PC-3 (cell line): ENCODE results near the gene APOO. TPM values are rescaled to one million over a fixed set of nuclear protein-coding genes. Genes with fewer than 3 reads are reported as not detected.
"Not testable (repeated sequence)": the region's sequence is repeated elsewhere in the genome, so short reads cannot be mapped to it uniquely, and the experiment has no call there.

Experiments used
- ATAC-seq: fragments of 200-7000 bp; cut with Tn5 transposase; 2 replicates; pipeline ENCODE4 v1.9.1; 2020; ENCODE audit warnings: mild to moderate bottlenecking, moderate library complexity
- BruUV-seq: library from RNA; stranded (reverse); fragments of 400-500 nt; replicated peaks from 2 replicates; lab custom pipeline; 2021; lab: Mats Ljungman, UMichigan
- CTCF ChIA-PET: fragments of 300-600 bp; sonication (Branson Sonifier 250); formaldehyde crosslinking; loops from one replicate; lab custom pipeline; 2022; ENCODE audit warnings: antibody characterized with exemption; lab: Charles Lee
- POLR2A ChIA-PET: fragments of 300-600 bp; sonication (Branson Sonifier 250); formaldehyde crosslinking; loops from one replicate; lab custom pipeline; 2022; ENCODE audit warnings: antibody characterized with exemption; ENCODE audit not compliant: unreplicated experiment; lab: Charles Lee
- DNase-seq: peaks from one replicate; pipeline ENCODE4 v3.0.0-alpha.2; 2015
- H2AFZ ChIP-seq: fragments of 300-600 bp; sonication (generic); 2 replicates; pipeline ENCODE4 v1.6.0; 2016; ENCODE audit warnings: antibody characterized with exemption, low read length
- H3F3A ChIP-seq: fragments of 300-600 bp; sonication (generic); one replicate; pipeline ENCODE4 v1.6.0; 2017; ENCODE audit warnings: antibody characterized with exemption, low read length, control low read depth, mild to moderate bottlenecking; ENCODE audit not compliant: unreplicated experiment
- H3K27ac ChIP-seq: fragments of 300-600 bp; sonication (generic); 2 replicates; pipeline ENCODE4 v1.5.1; 2016; ENCODE audit warnings: mild to moderate bottlenecking, low read length
- H3K27me3 ChIP-seq: fragments of 300-600 bp; sonication (generic); 2 replicates; pipeline ENCODE4 v1.6.1; 2016; ENCODE audit warnings: low read length, mixed read lengths
- H3K36me3 ChIP-seq: fragments of 300-600 bp; sonication (generic); 2 replicates; pipeline ENCODE4 v1.6.1; 2016; ENCODE audit warnings: low read depth, mixed run types, low read length, mixed read lengths
- H3K4me1 ChIP-seq: fragments of 300-600 bp; sonication (generic); 2 replicates; pipeline ENCODE4 v1.5.1; 2016; ENCODE audit warnings: low read length; ENCODE audit not compliant: insufficient read depth
- H3K4me2 ChIP-seq: fragments of 300-600 bp; sonication (generic); 2 replicates; pipeline ENCODE4 v1.6.0; 2016; ENCODE audit warnings: low read length
- H3K4me3 ChIP-seq: fragments of 300-600 bp; sonication (generic); 2 replicates; pipeline ENCODE4 v1.5.1; 2016; ENCODE audit warnings: mild to moderate bottlenecking, low read length, mixed read lengths
- H3K79me2 ChIP-seq: fragments of 300-600 bp; sonication (generic); 2 replicates; pipeline ENCODE4 v1.6.1; 2017; ENCODE audit warnings: low read length, mixed read lengths
- H3K9ac ChIP-seq: fragments of 300-600 bp; sonication (generic); 2 replicates; pipeline ENCODE4 v1.6.0; 2016; ENCODE audit warnings: mild to moderate bottlenecking, low read length
- H3K9me2 ChIP-seq: fragments of 300-600 bp; sonication (generic); replicated peaks from 2 replicates; pipeline ENCODE4 v1.6.1; 2016; ENCODE audit warnings: mixed run types, low read length, mixed read lengths
- H3K9me3 ChIP-seq: fragments of 300-600 bp; sonication (generic); 2 replicates; pipeline ENCODE4 v1.6.1; 2016; ENCODE audit warnings: low read length, mixed read lengths
- H4K20me1 ChIP-seq: fragments of 300-600 bp; sonication (generic); 2 replicates; pipeline ENCODE4 v1.6.1; 2016; ENCODE audit warnings: low read length, mixed read lengths
- CTCF ChIP-seq: fragments of 300-600 bp; sonication (generic); conservative IDR thresholded peaks from 2 replicates; pipeline ENCODE4 v1.5.1; 2017; ENCODE audit warnings: antibody characterized with exemption, low read depth, mild to moderate bottlenecking, low read length
- EZH2 ChIP-seq: fragments of 300-600 bp; sonication (generic); IDR thresholded peaks from one replicate; pipeline ENCODE4 v1.6.1; 2017; ENCODE audit warnings: antibody characterized with exemption, mild to moderate bottlenecking, low read length; ENCODE audit not compliant: unreplicated experiment
- EZH2phosphoT487 ChIP-seq: fragments of 300-600 bp; sonication (generic); IDR thresholded peaks from 2 replicates; pipeline ENCODE4 v1.6.1; 2018; ENCODE audit warnings: mild to moderate bottlenecking, antibody characterized with exemption, low read length, borderline replicate concordance
- intact Hi-C: fragments of 100-400 bp; cut with micrococcal nuclease; formaldehyde crosslinking; loops from 2 replicates; pipeline ENCODE4 v1.9.0; 2023
- total RNA-seq: library from RNA; depleted of rRNA; stranded (reverse); fragments of >200 nt; gene quantifications from 2 replicates; pipeline ENCODE4 v1.2.3, GENCODE V29; 2014

Gene APOO
- total RNA-seq, 1 experiment from 2014 or later = 34.0 TPM

- H3K9me3 ChIP-seq = no peaks in the 10 kb centered on the region
- no peaks in the 10 kb centered on the region for H3K79me2 ChIP-seq
- no peaks in the 10 kb centered on the region for H3K27me3 ChIP-seq
- no peak overlapping the region for H3K4me3 ChIP-seq
- no peak overlapping the region for H3K4me2 ChIP-seq
- H3K36me3 ChIP-seq = no peaks in the 10 kb centered on the region; the same call in 1 of the 2 replicates
- no peak overlapping the region for H3K9ac ChIP-seq
- no peaks in the 10 kb centered on the region for H3F3A ChIP-seq
- intact Hi-C loops = no loop called here
- no peaks in the 10 kb centered on the region for H3K9me2 ChIP-seq
- no TSS peak for BruUV-seq
- CTCF ChIA-PET = no interaction called here
- no peak for DNase-seq
- TF ChIP-seq EZH2phosphoT487 (no peak), EZH2 (no peak), CTCF (no peak)
- no peaks in the 10 kb centered on the region for H4K20me1 ChIP-seq
- POLR2A ChIA-PET = no interaction called here
- no peak for ATAC-seq
- H3K4me1 ChIP-seq = no peaks in the 10 kb centered on the region
- H3K27ac ChIP-seq = no peak overlapping the region
- H2AFZ ChIP-seq = no peak overlapping the region
These were observed 37.7 kb downstream of the APOO start for GRCh38 chrX:23870041-23870440.

- ATAC-seq = no peak
- no peaks in the 10 kb centered on the region for H3K4me1 ChIP-seq
- intact Hi-C loops = no loop called here
- BruUV-seq = no TSS peak
- CTCF ChIA-PET = no interaction called here
- no peaks in the 10 kb centered on the region; the same call in 1 of the 2 replicates for H3K36me3 ChIP-seq
- H4K20me1 ChIP-seq = no peaks in the 10 kb centered on the region
- no peaks in the 10 kb centered on the region for H3K27me3 ChIP-seq
- H3K27ac ChIP-seq = no peak overlapping the region
- H3F3A ChIP-seq = no peaks in the 10 kb centered on the region
- H3K9me2 ChIP-seq = no peaks in the 10 kb centered on the region
- no peak overlapping the region for H3K4me3 ChIP-seq
- H2AFZ ChIP-seq = no peak overlapping the region
- H3K79me2 ChIP-seq = no peaks in the 10 kb centered on the region
- H3K9ac ChIP-seq = no peak overlapping the region
- H3K4me2 ChIP-seq = no peak overlapping the region
- POLR2A ChIA-PET = no interaction called here
- no peaks in the 10 kb centered on the region for H3K9me3 ChIP-seq
- no peak for TF ChIP-seq EZH2phosphoT487
- TF ChIP-seq EZH2 = no peak
- TF ChIP-seq CTCF = no peak
- DNase-seq = no peak
These were observed 42.9 kb downstream of the APOO start for GRCh38 chrX:23864742-23865326.

- H3K9me3 ChIP-seq, H3K4me3 ChIP-seq, H4K20me1 ChIP-seq, intact Hi-C loops, ATAC-seq, H3K36me3 ChIP-seq, H3K9me2 ChIP-seq, H3K4me2 ChIP-seq, H3K4me1 ChIP-seq, H3F3A ChIP-seq, H2AFZ ChIP-seq, DNase-seq, H3K9ac ChIP-seq, H3K79me2 ChIP-seq, H3K27me3 ChIP-seq, POLR2A ChIA-PET, BruUV-seq, H3K27ac ChIP-seq, CTCF ChIA-PET: not testable (repeated sequence)
These were observed 45.8 kb downstream of the APOO start for GRCh38 chrX:23861952-23862351.
